HFFc6 (cell line): ENCODE data around the gene KCNQ2. TPM values are rescaled to one million over a fixed set of nuclear protein-coding genes. Genes with fewer than 3 reads are reported as not detected.

Source experiments
- DNase-seq: peaks from one replicate; pipeline ENCODE4 v3.0.0-alpha.2; 2018
- H3K27ac Mint-ChIP-seq: 2 replicates; pipeline ENCODE4 v1.8.0; 2020; ENCODE audit warnings: mild to moderate bottlenecking, mixed read lengths
- H3K27me3 Mint-ChIP-seq: 2 replicates; pipeline ENCODE4 v1.8.0; 2021; ENCODE audit warnings: mild to moderate bottlenecking, moderate library complexity, mixed read lengths; ENCODE audit not compliant: insufficient read depth
- H3K36me3 Mint-ChIP-seq: 2 replicates; pipeline ENCODE4 v1.8.0; 2021; ENCODE audit warnings: low read depth, mixed read lengths
- H3K4me1 Mint-ChIP-seq: 2 replicates; pipeline ENCODE4 v1.8.0; 2020; ENCODE audit warnings: low read depth, mixed read lengths
- H3K4me3 Mint-ChIP-seq: 2 replicates; pipeline ENCODE4 v1.8.0; 2020; ENCODE audit warnings: mild to moderate bottlenecking, moderate library complexity, mixed read lengths
- H3K9me3 Mint-ChIP-seq: 2 replicates; pipeline ENCODE4 v1.8.0; 2020; ENCODE audit warnings: mild to moderate bottlenecking, mixed read lengths
- CTCF ChIP-seq: fragments of 200-600 bp; sonication (generic); IDR thresholded peaks from 2 replicates; pipeline ENCODE4 v1.5.0; 2021; ENCODE audit warnings: antibody characterized with exemption, mild to moderate bottlenecking
- total RNA-seq, 6 experiments: library from RNA; stranded (reverse); fragmentation: NEBNext Ultra II Directional; extraction: Animal tissue kit (Norgen Biotek cat#: 25700); gene quantifications; 2 replicates in 1 of 6; 3 replicates in 5 of 6; pipeline ENCODE4 v1.2.3, GENCODE V29; 2021

KCNQ2 gene
- total RNA-seq, 6 experiments from 2014 or later = not detected

- TF ChIP-seq CTCF = no peak
- Mint-ChIP-seq H3K27ac (no peak overlapping the region), H3K36me3 (no peaks in the 10 kb centered on the region), H3K4me1 (no peaks in the 10 kb centered on the region), H3K27me3 (peaks cover 6% of the 10 kb centered on the region), H3K4me3 (no peak overlapping the region), H3K9me3 (peaks cover 5% of the 10 kb centered on the region; the same call in 1 of the 2 replicates)
- DNase-seq = no peak
Observed at GRCh38 chr20:63491635-63492230, 19.3 kb upstream of the KCNQ2 start.

- peaks cover 9% of the 10 kb centered on the region for H3K27me3 Mint-ChIP-seq
- H3K36me3 Mint-ChIP-seq = no peaks in the 10 kb centered on the region
Observed at GRCh38 chr20:63491078-63491477, 18.6 kb upstream of the KCNQ2 start.

GRCh38 chr20:63490416-63490815 lies 18.0 kb upstream of the KCNQ2 start:
- Mint-ChIP-seq H3K27me3 (peaks cover 9% of the 10 kb centered on the region), H3K36me3 (no peaks in the 10 kb centered on the region), H3K4me1 (no peaks in the 10 kb centered on the region), H3K27ac (no peak overlapping the region), H3K4me3 (no peak overlapping the region), H3K9me3 (peaks cover 5% of the 10 kb centered on the region; the same call in 1 of the 2 replicates)
- TF ChIP-seq CTCF = no peak
- no peak for DNase-seq

More at GRCh38 chr20:63491078-63491477, 18.6 kb upstream of the KCNQ2 start:
- no peaks in the 10 kb centered on the region for H3K4me1 Mint-ChIP-seq
- TF ChIP-seq CTCF = no peak
- H3K9me3 Mint-ChIP-seq = peaks cover 5% of the 10 kb centered on the region; the same call in 1 of the 2 replicates
- DNase-seq = no peak
- H3K4me3 Mint-ChIP-seq = no peak overlapping the region
- no peak overlapping the region for H3K27ac Mint-ChIP-seq

- Mint-ChIP-seq H3K27ac (no peak overlapping the region), H3K27me3 (peaks cover 12% of the 10 kb centered on the region), H3K9me3 (peaks cover 5% of the 10 kb centered on the region; the same call in 1 of the 2 replicates), H3K4me1 (no peaks in the 10 kb centered on the region), H3K4me3 (no peak overlapping the region), H3K36me3 (no peaks in the 10 kb centered on the region)
- no peak for TF ChIP-seq CTCF
- no peak for DNase-seq
Observed at GRCh38 chr20:63488315-63489251, 16.1 kb upstream of the KCNQ2 start.

GRCh38 chr20:63487781-63488241 lies 15.4 kb upstream of the KCNQ2 start:
- Mint-ChIP-seq H3K4me3 (no peak overlapping the region), H3K27ac (no peak overlapping the region), H3K4me1 (no peaks in the 10 kb centered on the region), H3K27me3 (peaks cover 13% of the 10 kb centered on the region), H3K36me3 (no peaks in the 10 kb centered on the region), H3K9me3 (peaks cover 5% of the 10 kb centered on the region; the same call in 1 of the 2 replicates)
- DNase-seq = no peak
- no peak for TF ChIP-seq CTCF
